Ovary (tissue), 3 donors: ENCODE measurements around the gene PTPRQ.

ENCODE experiments used
- EP300 ChIP-seq: sonication (generic); formaldehyde crosslinking; IDR thresholded peaks from one replicate; pipeline ENCODE4 v1.6.1; 2017; ENCODE audit warnings: antibody characterized with exemption
- TF ChIP-seq, protein P1 (sequence below), 3 donors: fragments of 450-650 bp in 2 of 3; fragments of 200-600 bp in 1 of 3; IDR thresholded peaks; one replicate each; pipeline versions ENCODE4 v1.5.1 to v1.8.0; 2016 to 2022; ENCODE audit warnings: antibody characterized with exemption in 3 of 3, mild to moderate bottlenecking in 1 of 3
- donor health status: DM: no; HTN: no; CAD: no.

DNA sequence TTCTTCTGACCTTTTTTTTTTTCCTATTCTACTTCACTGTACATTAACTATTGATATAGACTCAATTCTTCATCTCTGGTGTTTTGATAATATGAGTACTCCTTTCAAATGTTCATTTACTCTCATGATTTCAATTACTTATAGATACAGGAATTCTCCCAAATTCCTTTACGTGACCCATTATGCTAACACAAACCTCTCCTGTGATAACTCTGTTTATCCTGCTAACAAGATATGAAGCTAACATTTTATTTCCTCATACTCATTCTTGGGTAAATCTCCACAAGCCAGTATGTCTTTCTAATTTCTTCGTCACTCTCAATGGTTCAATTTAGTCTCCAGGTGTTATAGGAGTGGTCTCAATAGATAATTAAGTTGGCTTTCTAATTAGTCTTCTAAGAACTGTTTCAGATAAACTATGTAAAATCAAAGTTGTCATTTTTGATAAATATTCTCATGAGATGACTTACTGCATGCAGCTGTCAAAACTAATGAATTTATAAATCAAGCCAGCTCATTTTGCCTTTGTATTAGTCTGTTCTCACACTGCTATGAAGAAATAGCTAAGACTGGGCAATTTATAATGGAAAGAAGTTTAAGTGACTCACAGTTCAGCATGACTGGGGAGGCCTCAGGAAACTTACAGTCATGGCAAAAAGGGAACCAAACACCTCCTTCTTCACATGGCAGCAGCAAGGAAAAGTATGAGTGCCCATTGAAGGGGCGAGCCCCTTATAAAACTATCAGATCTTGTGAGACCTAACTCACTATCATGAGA, 132.8 kb downstream of the PTPRQ start:
- TF ChIP-seq, protein P1, sequence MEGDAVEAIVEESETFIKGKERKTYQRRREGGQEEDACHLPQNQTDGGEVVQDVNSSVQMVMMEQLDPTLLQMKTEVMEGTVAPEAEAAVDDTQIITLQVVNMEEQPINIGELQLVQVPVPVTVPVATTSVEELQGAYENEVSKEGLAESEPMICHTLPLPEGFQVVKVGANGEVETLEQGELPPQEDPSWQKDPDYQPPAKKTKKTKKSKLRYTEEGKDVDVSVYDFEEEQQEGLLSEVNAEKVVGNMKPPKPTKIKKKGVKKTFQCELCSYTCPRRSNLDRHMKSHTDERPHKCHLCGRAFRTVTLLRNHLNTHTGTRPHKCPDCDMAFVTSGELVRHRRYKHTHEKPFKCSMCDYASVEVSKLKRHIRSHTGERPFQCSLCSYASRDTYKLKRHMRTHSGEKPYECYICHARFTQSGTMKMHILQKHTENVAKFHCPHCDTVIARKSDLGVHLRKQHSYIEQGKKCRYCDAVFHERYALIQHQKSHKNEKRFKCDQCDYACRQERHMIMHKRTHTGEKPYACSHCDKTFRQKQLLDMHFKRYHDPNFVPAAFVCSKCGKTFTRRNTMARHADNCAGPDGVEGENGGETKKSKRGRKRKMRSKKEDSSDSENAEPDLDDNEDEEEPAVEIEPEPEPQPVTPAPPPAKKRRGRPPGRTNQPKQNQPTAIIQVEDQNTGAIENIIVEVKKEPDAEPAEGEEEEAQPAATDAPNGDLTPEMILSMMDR (IDR thresholded peaks at IDR 0.05): no peak
- no peak for TF ChIP-seq EP300
